ENCODE data around the gene HNF4A. TPM values are rescaled to one million over a fixed set of nuclear protein-coding genes. Genes with fewer than 3 reads are reported as not detected.

HNF4A gene
- total and polyA plus RNA-seq, 2 of the 4 experiments (the other 2 are of a cell fraction) = not detected

- TF ChIP-seq RAD21 (IDR thresholded peaks at IDR 0.05; ENCODE audit: low read length) = no peak
These were observed 38.3 kb downstream of the HNF4A start (continued) for GRCh38 chr20:44393608-44394451.

- Histone ChIP-seq H3K4me2 (ENCODE audit: low read depth, low read length) (no peak overlapping the region), H2BK5ac (ENCODE audit: low read depth, low read length, poor library complexity, severe bottlenecking) (no peak overlapping the region), H3K4me3 (ENCODE audit: insufficient read depth, low read depth, low read length) (no peak overlapping the region), H3K23ac (ENCODE audit: low read depth, low read length) (no peak overlapping the region), H4K91ac (ENCODE audit: insufficient read depth, low read depth, low read length) (no peak overlapping the region), H3K9me3 (ENCODE audit: control insufficient read depth, insufficient read depth, low read length) (no peaks in the 10 kb centered on the region), H3K18ac (ENCODE audit: low read depth, low read length) (no peak overlapping the region), H2AK5ac (ENCODE audit: low read depth, low read length) (no peak overlapping the region), H4K5ac (ENCODE audit: low read depth, low read length) (no peak overlapping the region), H3K4me1 (ENCODE audit: control insufficient read depth, insufficient read depth, low read length) (no peaks in the 10 kb centered on the region), H2BK15ac (ENCODE audit: low read depth, low read length) (no peak overlapping the region), H3K4ac (ENCODE audit: low read depth, low read length) (no peak overlapping the region), H3K27ac (ENCODE audit: insufficient read depth, low read length) (no peak overlapping the region), H4K8ac (ENCODE audit: low read depth in 2 of 2, low read length in 2 of 2) (no peak overlapping the region), H3K36me3 (ENCODE audit: control insufficient read depth, insufficient read depth, low read length) (no peaks in the 10 kb centered on the region), H2AFZ (replicated peaks; ENCODE audit: low read length, poor library complexity) (no peak overlapping the region), H3K9me1 (ENCODE audit: insufficient read depth, low read length) (no peaks in the 10 kb centered on the region), H3K9ac (ENCODE audit: low read depth, low read length) (no peak overlapping the region), H3K14ac (replicated peaks; ENCODE audit: low read depth, low read length) (no peak overlapping the region), H2BK20ac (ENCODE audit: low read depth, low read length) (no peak overlapping the region), H4K20me1 (ENCODE audit: insufficient read depth, low read length) (no peaks in the 10 kb centered on the region), H2AK9ac (replicated peaks; ENCODE audit: low read depth, low read length, poor library complexity) (no peak overlapping the region), H3K27me3 (ENCODE audit: control insufficient read depth, insufficient read depth, low read length) (peaks cover 51% of the 10 kb centered on the region), H3K56ac (ENCODE audit: extremely low read depth, insufficient read depth, low read length) (no peak overlapping the region), H2BK120ac (ENCODE audit: low read depth, low read length) (no peak overlapping the region), H3K79me1 (ENCODE audit: low read depth in 1 of 2, low read length in 2 of 2) (no peaks in the 10 kb centered on the region)
- ChIA-PET CTCF (interaction anchor here (1.0 kb wide), 1 partner anchor 10 kb away, joined by 3 read pairs; no protein-coding TSS in a partner anchor), POLR2A (ENCODE audit: unreplicated experiment) (no interaction called here)
- no TSS peak for BruUV-seq (replicated peaks)
- TF ChIP-seq BHLHE40 (IDR thresholded peaks at IDR 0.05; ENCODE audit: low read depth, low read length) (no peak), MAZ (IDR thresholded peaks at IDR 0.05; ENCODE audit: borderline replicate concordance, low read depth, low read length) (no peak), MAFK (IDR thresholded peaks at IDR 0.05; ENCODE audit: low read depth, low read length) (no peak), POLR2A (IDR thresholded peaks at IDR 0.05; ENCODE audit: low read depth, low read length) (no peak)
- TF ChIP-seq, protein P1, sequence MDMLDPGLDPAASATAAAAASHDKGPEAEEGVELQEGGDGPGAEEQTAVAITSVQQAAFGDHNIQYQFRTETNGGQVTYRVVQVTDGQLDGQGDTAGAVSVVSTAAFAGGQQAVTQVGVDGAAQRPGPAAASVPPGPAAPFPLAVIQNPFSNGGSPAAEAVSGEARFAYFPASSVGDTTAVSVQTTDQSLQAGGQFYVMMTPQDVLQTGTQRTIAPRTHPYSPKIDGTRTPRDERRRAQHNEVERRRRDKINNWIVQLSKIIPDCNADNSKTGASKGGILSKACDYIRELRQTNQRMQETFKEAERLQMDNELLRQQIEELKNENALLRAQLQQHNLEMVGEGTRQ (IDR thresholded peaks at IDR 0.05; ENCODE audit: low read depth, low read length) = no peak
- DNase-seq = no peak
- intact Hi-C loops (cut with micrococcal nuclease) (no loop called here), in situ Hi-C loops (cut with MboI; ENCODE audit: low sequenced_read_pairs) (loop anchor here (25.0 kb wide), 1 partner anchor 468 kb away; no protein-coding TSS in a partner anchor), dilution Hi-C loops (cut with HindIII; ENCODE audit: low sequenced_read_pairs, unreplicated experiment) (loop anchor here (10.0 kb wide), 1 partner anchor 70 kb away; no protein-coding TSS in a partner anchor)
- 83% methylated on average over 1 of the region's 2 CpGs; no CpG with 5 or more reads in 1 of the 2 experiments for WGBS, 2 experiments (ENCODE audit: extremely low coverage in 2 of 2, insufficient read length in 1 of 2)
- ATAC-seq (ENCODE audit: low read depth) = no peak
These were observed 38.9 kb downstream of the HNF4A start for GRCh38 chr20:44394452-44394701.
